NCI-H2227 treated with DMSO at 0.1 percent for 48 hours (cell line): ENCODE measurements around the gene SMIM28.
A peak's percentile ranks its signal among the peaks of the same experiment; 100 is the strongest.
"Not testable (repeated sequence)": the region's sequence is repeated elsewhere in the genome, so short reads cannot be mapped to it uniquely, and the experiment has no call there.

Experiments
- DNase-seq: peaks from one replicate; lab custom pipeline; 2025; lab: John Stamatoyannopoulos, UW

The SMIM28 gene

GRCh38 chr6:138405816-138406413, 28.2 kb downstream of the SMIM28 start:
- peak; percentile 75 for DNase-seq

GRCh38 chr6:138406443-138406842, 28.7 kb downstream of the SMIM28 start:
- DNase-seq = no peak

GRCh38 chr6:138410048-138410735, 32.5 kb downstream of the SMIM28 start:
- no peak for DNase-seq

GRCh38 chr6:138410972-138411880, 33.5 kb downstream of the SMIM28 start:
- no peak for DNase-seq

- no peak for DNase-seq
Measured at GRCh38 chr6:138415125-138415524, 37.4 kb downstream of the SMIM28 start.

GRCh38 chr6:138416206-138416605, 38.5 kb downstream of the SMIM28 start:
- no peak for DNase-seq

- DNase-seq = no peak
Measured at GRCh38 chr6:138417493-138418117, 39.9 kb downstream of the SMIM28 start.

- DNase-seq = no peak
Measured at GRCh38 chr6:138418118-138418742, 40.5 kb downstream of the SMIM28 start.

- no peak for DNase-seq
Measured at GRCh38 chr6:138419766-138420165, 42.1 kb downstream of the SMIM28 start.

GRCh38 chr6:138420356-138420755, 42.7 kb downstream of the SMIM28 start:
- DNase-seq = no peak

- no peak for DNase-seq
Measured at GRCh38 chr6:138421089-138421488, 43.4 kb downstream of the SMIM28 start.

GRCh38 chr6:138421608-138422007, 43.9 kb downstream of the SMIM28 start:
- no peak for DNase-seq

- no peak for DNase-seq
Measured at GRCh38 chr6:138422861-138423260, 45.2 kb downstream of the SMIM28 start.

GRCh38 chr6:138424004-138424904, 46.5 kb downstream of the SMIM28 start:
- DNase-seq = no peak

- DNase-seq = not testable (repeated sequence)
Measured at GRCh38 chr6:138425256-138425655, 47.6 kb downstream of the SMIM28 start.

- DNase-seq = no peak
Measured at GRCh38 chr6:138426500-138427123, 48.9 kb downstream of the SMIM28 start.

GRCh38 chr6:138427701-138428100, 50.0 kb downstream of the SMIM28 start:
- no peak for DNase-seq

- peak; percentile 37 for DNase-seq
Measured at GRCh38 chr6:138428944-138429598, 51.4 kb downstream of the SMIM28 start.

GRCh38 chr6:138429761-138430160, 52.1 kb downstream of the SMIM28 start:
- DNase-seq = no peak
